Hepatocyte (in vitro differentiated cells): ENCODE measurements around the gene SIT1. TPM values are rescaled to one million over a fixed set of nuclear protein-coding genes. Genes with fewer than 3 reads are reported as not detected.

Source experiments
- DNase-seq: peaks from one replicate; pipeline ENCODE4 v3.0.0-alpha.2; 2016; ENCODE audit warnings: low spot score
- H2AFZ ChIP-seq: fragments of 200-600 bp; sonication (generic); 2 replicates; pipeline ENCODE4 v1.6.0; 2016; ENCODE audit warnings: antibody characterized with exemption, mild to moderate bottlenecking
- H3K27ac ChIP-seq: fragments of 200-600 bp; sonication (generic); 2 replicates; pipeline ENCODE4 v1.5.1; 2016; ENCODE audit warnings: mild to moderate bottlenecking
- H3K27me3 ChIP-seq: fragments of 200-600 bp; sonication (generic); 2 replicates; pipeline ENCODE4 v1.6.1; 2016
- H3K36me3 ChIP-seq: fragments of 200-600 bp; sonication (generic); replicated peaks from 2 replicates; pipeline ENCODE4 v1.5.1; 2016; ENCODE audit warnings: low read depth; ENCODE audit not compliant: insufficient read depth
- H3K4me1 ChIP-seq: fragments of 200-600 bp; sonication (generic); 2 replicates; pipeline ENCODE4 v1.5.1; 2016; ENCODE audit warnings: mild to moderate bottlenecking, moderate library complexity; ENCODE audit not compliant: insufficient read depth
- H3K4me2 ChIP-seq: fragments of 200-600 bp; sonication (generic); 2 replicates; pipeline ENCODE4 v1.6.0; 2016
- H3K4me3 ChIP-seq: fragments of 200-600 bp; sonication (generic); 2 replicates; pipeline ENCODE4 v1.5.1; 2016; ENCODE audit warnings: mild to moderate bottlenecking
- H3K79me2 ChIP-seq: fragments of 200-600 bp; sonication (generic); 2 replicates; pipeline ENCODE4 v1.6.0; 2017; ENCODE audit warnings: mild to moderate bottlenecking
- H3K9me2 ChIP-seq: fragments of 200-600 bp; sonication (generic); replicated peaks from 2 replicates; pipeline ENCODE4 v1.6.0; 2017; ENCODE audit warnings: mild to moderate bottlenecking; ENCODE audit not compliant: insufficient read depth
- H3K9me3 ChIP-seq: fragments of 200-600 bp; sonication (generic); 2 replicates; pipeline ENCODE4 v1.5.1; 2016; ENCODE audit warnings: low read depth, mild to moderate bottlenecking
- H4K20me1 ChIP-seq: fragments of 200-600 bp; sonication (generic); 2 replicates; pipeline ENCODE4 v1.6.0; 2016; ENCODE audit warnings: mild to moderate bottlenecking; ENCODE audit not compliant: insufficient read depth, poor library complexity, severe bottlenecking
- CTCF ChIP-seq: fragments of 200-600 bp; sonication (generic); IDR thresholded peaks from 2 replicates; pipeline ENCODE4 v1.5.1; 2016; ENCODE audit warnings: antibody characterized with exemption, mild to moderate bottlenecking; ENCODE audit not compliant: poor library complexity
- EZH2 ChIP-seq: fragments of 200-600 bp; sonication (generic); IDR thresholded peaks from 2 replicates; pipeline ENCODE4 v1.6.1; 2016; ENCODE audit warnings: antibody characterized with exemption, mild to moderate bottlenecking, borderline replicate concordance
- EZH2phosphoT487 ChIP-seq: fragments of 200-600 bp; sonication (generic); IDR thresholded peaks from one replicate; pipeline ENCODE4 v1.6.1; 2018; ENCODE audit warnings: antibody characterized with exemption, mild to moderate bottlenecking, low read depth, moderate library complexity; ENCODE audit not compliant: unreplicated experiment, severe bottlenecking
- WGBS: methylation state at CpG from one replicate; pipeline ENCODE4 v1.1.6; 2016; ENCODE audit warnings: low lambda C conversion rate; ENCODE audit errors: missing lambda C conversion rate; 5-methylcytosine and 5-hydroxymethylcytosine counted together
- polyA plus RNA-seq: library from polyadenylated mRNA; unstranded; fragments of >200 nt; fragmentation: Nextera tagmentation; extraction: Ambion mirVana; gene quantifications from 2 replicates; pipeline ENCODE4 v1.2.1, GENCODE V29; 2016
- total RNA-seq: library from RNA; depleted of rRNA; stranded (reverse); fragments of >200 nt; gene quantifications from 2 replicates; pipeline ENCODE4 v1.2.3, GENCODE V29; 2014

Gene SIT1
- total and polyA plus RNA-seq, 2 experiments from 2014 or later, result not detected

- TF ChIP-seq CTCF (peak; percentile 5), EZH2phosphoT487 (no peak), EZH2 (no peak)
- H2AFZ ChIP-seq, result no peak overlapping the region
- H3K36me3 ChIP-seq, result no peaks in the 10 kb centered on the region
- no peaks in the 10 kb centered on the region for H3K9me2 ChIP-seq
- peak overlapping the region; percentile 94 for H3K27ac ChIP-seq
- DNase-seq, result no peak
- no peaks in the 10 kb centered on the region for H3K27me3 ChIP-seq
- H3K79me2 ChIP-seq, result peaks cover 3% of the 10 kb centered on the region
- H3K4me3 ChIP-seq, result no peak overlapping the region
- H3K9me3 ChIP-seq, result no peaks in the 10 kb centered on the region
- peak overlapping the region; percentile 99 for H3K4me2 ChIP-seq
- no peaks in the 10 kb centered on the region for H4K20me1 ChIP-seq
- 71% methylated on average over 13 of the region's 13 CpGs for WGBS
- peaks cover 20% of the 10 kb centered on the region for H3K4me1 ChIP-seq
Measured at GRCh38 chr9:35691757-35692301, 41.1 kb upstream of the SIT1 start.

GRCh38 chr9:35691334-35691650 lies 40.6 kb upstream of the SIT1 start:
- TF ChIP-seq CTCF, result no peak
- TF ChIP-seq EZH2, result no peak
- TF ChIP-seq EZH2phosphoT487, result no peak
- H4K20me1 ChIP-seq, result no peaks in the 10 kb centered on the region
- peak overlapping the region; percentile 94 for H2AFZ ChIP-seq
- H3K9me2 ChIP-seq, result no peaks in the 10 kb centered on the region
- H3K79me2 ChIP-seq, result peaks cover 3% of the 10 kb centered on the region
- 23% methylated on average over 9 of the region's 10 CpGs for WGBS
- H3K27ac ChIP-seq, result peak overlapping the region; percentile 94
- peaks cover 20% of the 10 kb centered on the region for H3K4me1 ChIP-seq
- no peak for DNase-seq
- H3K4me3 ChIP-seq, result peak overlapping the region; percentile 90
- peak overlapping the region; percentile 99 for H3K4me2 ChIP-seq
- no peaks in the 10 kb centered on the region for H3K9me3 ChIP-seq
- no peaks in the 10 kb centered on the region for H3K27me3 ChIP-seq
- H3K36me3 ChIP-seq, result no peaks in the 10 kb centered on the region

GRCh38 chr9:35690614-35691333 lies 40.0 kb upstream of the SIT1 start:
- H2AFZ ChIP-seq, result peak overlapping the region; percentile 94
- no peaks in the 10 kb centered on the region for H3K9me3 ChIP-seq
- peak overlapping the region; percentile 99 for H3K4me2 ChIP-seq
- H3K4me3 ChIP-seq, result peak overlapping the region; percentile 90
- peak overlapping the region; percentile 94 for H3K27ac ChIP-seq
- DNase-seq, result peak; percentile 75
- no peaks in the 10 kb centered on the region for H3K27me3 ChIP-seq
- 2% methylated on average over 11 of the region's 61 CpGs for WGBS
- H3K79me2 ChIP-seq, result peaks cover 3% of the 10 kb centered on the region
- H3K9me2 ChIP-seq, result no peaks in the 10 kb centered on the region
- H3K36me3 ChIP-seq, result no peaks in the 10 kb centered on the region
- H4K20me1 ChIP-seq, result no peaks in the 10 kb centered on the region
- no peak for TF ChIP-seq CTCF
- TF ChIP-seq EZH2phosphoT487, result no peak
- TF ChIP-seq EZH2, result no peak
- H3K4me1 ChIP-seq, result peaks cover 20% of the 10 kb centered on the region

- 1% methylated on average over 17 of the region's 21 CpGs for WGBS
- peak overlapping the region; percentile 99 for H3K4me2 ChIP-seq
- no peaks in the 10 kb centered on the region for H3K27me3 ChIP-seq
- no peaks in the 10 kb centered on the region for H3K9me3 ChIP-seq
- DNase-seq, result no peak
- no peaks in the 10 kb centered on the region for H4K20me1 ChIP-seq
- peaks cover 20% of the 10 kb centered on the region for H3K4me1 ChIP-seq
- no peaks in the 10 kb centered on the region for H3K36me3 ChIP-seq
- H3K27ac ChIP-seq, result peak overlapping the region; percentile 94
- H3K9me2 ChIP-seq, result no peaks in the 10 kb centered on the region
- TF ChIP-seq CTCF, result no peak
- no peak for TF ChIP-seq EZH2phosphoT487
- no peak for TF ChIP-seq EZH2
- H3K79me2 ChIP-seq, result peaks cover 3% of the 10 kb centered on the region
- peak overlapping the region; percentile 94 for H2AFZ ChIP-seq
- H3K4me3 ChIP-seq, result peak overlapping the region; percentile 90
Measured at GRCh38 chr9:35690294-35690613, 39.5 kb upstream of the SIT1 start.
